IMR-90 (cell line): ENCODE results near the gene SP7. TPM values are rescaled to one million over a fixed set of nuclear protein-coding genes. Genes with fewer than 3 reads are reported as not detected.

Experiments
- polyA plus RNA-seq, 3 experiments: library from polyadenylated mRNA; depleted of rRNA; stranded (reverse); fragments of >200 nt; gene quantifications; 2 replicates each; pipeline ENCODE4 v1.2.3, GENCODE V29; 2012; ENCODE audit warnings: low replicate concordance in 1 of 3
- total RNA-seq: library from RNA; depleted of rRNA; stranded (reverse); fragments of >200 nt; gene quantifications from 2 replicates; pipeline ENCODE4 v1.2.3, GENCODE V29; 2012; rRNA removed

Gene SP7
- total and polyA plus RNA-seq, 2 of the 4 experiments (the other 2 are of a cell fraction), result not detected

Other genes starting within 250 kb of the SP7 start
- 124 and 140 TPM in 2 replicates for gene IGFBP6, start 238.7 kb downstream of the SP7 start, total RNA-seq
- gene IGFBP6, start 238.7 kb downstream of the SP7 start, polyA plus RNA-seq (2012; rRNA removed), result 337 and 373 TPM in 2 replicates
- under 0.01 and 0.18 TPM in 2 replicates for gene SOAT2, start 232.9 kb downstream of the SP7 start, total RNA-seq
- gene SOAT2, start 232.9 kb downstream of the SP7 start, polyA plus RNA-seq (2012; rRNA removed), result 0.39 and 0.55 TPM in 2 replicates
- 11.7 and 13.1 TPM in 2 replicates for gene ZNF740, start 155.6 kb downstream of the SP7 start, total RNA-seq
- 7.0 and 14.0 TPM in 2 replicates for gene ZNF740, start 155.6 kb downstream of the SP7 start, polyA plus RNA-seq (2012; rRNA removed)
- 5.0 and 5.4 TPM in 2 replicates for gene CSAD, start 155.4 kb downstream of the SP7 start, total RNA-seq
- 39.8 and 45.6 TPM in 2 replicates for gene CSAD, start 155.4 kb downstream of the SP7 start, polyA plus RNA-seq (2012; rRNA removed)
- under 0.01 and 0.18 TPM in 2 replicates for gene ITGB7, start 129.1 kb downstream of the SP7 start, total RNA-seq
- gene ITGB7, start 129.1 kb downstream of the SP7 start, polyA plus RNA-seq (2012; rRNA removed), result 0.44 and 0.60 TPM in 2 replicates
- 7.5 and 7.9 TPM in 2 replicates for gene RARG, start 104.1 kb downstream of the SP7 start, total RNA-seq
- 28.6 and 30.9 TPM in 2 replicates for gene RARG, start 104.1 kb downstream of the SP7 start, polyA plus RNA-seq (2012; rRNA removed)
- gene ESPL1, start 68.1 kb downstream of the SP7 start, total RNA-seq, result 5.6 and 6.5 TPM in 2 replicates
- 8.6 and 9.2 TPM in 2 replicates for gene ESPL1, start 68.1 kb downstream of the SP7 start, polyA plus RNA-seq (2012; rRNA removed)
- 764 and 1,011 TPM in 2 replicates for gene PFDN5, start 40.8 kb downstream of the SP7 start, total RNA-seq
- 1,210 and 1,338 TPM in 2 replicates for gene PFDN5, start 40.8 kb downstream of the SP7 start, polyA plus RNA-seq (2012; rRNA removed)
- 47.2 and 49.8 TPM in 2 replicates for gene MYG1, start 36.7 kb downstream of the SP7 start, total RNA-seq
- gene MYG1, start 36.7 kb downstream of the SP7 start, polyA plus RNA-seq (2012; rRNA removed), result 63.7 and 73.6 TPM in 2 replicates
- gene AAAS, start 14.7 kb downstream of the SP7 start, total RNA-seq, result 37.5 and 44.6 TPM in 2 replicates
- 67.1 and 71.9 TPM in 2 replicates for gene AAAS, start 14.7 kb downstream of the SP7 start, polyA plus RNA-seq (2012; rRNA removed)
- gene SP1, start 43.8 kb upstream of the SP7 start, total RNA-seq, result 45.0 and 53.6 TPM in 2 replicates
- 19.7 and 21.2 TPM in 2 replicates for gene SP1, start 43.8 kb upstream of the SP7 start, polyA plus RNA-seq (2012; rRNA removed)
- not detected in 2 replicates for gene AMHR2, start 87.5 kb upstream of the SP7 start, total RNA-seq
- not detected in 2 replicates for gene AMHR2, start 87.5 kb upstream of the SP7 start, polyA plus RNA-seq (2012; rRNA removed)
- gene PRR13, start 105.4 kb upstream of the SP7 start, total RNA-seq, result 25.5 and 31.4 TPM in 2 replicates
- 95.7 and 114 TPM in 2 replicates for gene PRR13, start 105.4 kb upstream of the SP7 start, polyA plus RNA-seq (2012; rRNA removed)
- gene PCBP2, start 115.7 kb upstream of the SP7 start, total RNA-seq, result 190 and 198 TPM in 2 replicates
- gene PCBP2, start 115.7 kb upstream of the SP7 start, polyA plus RNA-seq (2012; rRNA removed), result 409 and 586 TPM in 2 replicates
- 20.6 and 29.0 TPM in 2 replicates for gene MAP3K12, start 163.1 kb upstream of the SP7 start, total RNA-seq
- gene MAP3K12, start 163.1 kb upstream of the SP7 start, polyA plus RNA-seq (2012; rRNA removed), result 48.6 and 52.5 TPM in 2 replicates
- gene TARBP2, start 164.9 kb upstream of the SP7 start, total RNA-seq, result 27.4 and 27.8 TPM in 2 replicates
- gene TARBP2, start 164.9 kb upstream of the SP7 start, polyA plus RNA-seq (2012; rRNA removed), result 46.1 and 49.6 TPM in 2 replicates
- not detected in 2 replicates for gene NPFF, start 171.1 kb upstream of the SP7 start, total RNA-seq
- gene NPFF, start 171.1 kb upstream of the SP7 start, polyA plus RNA-seq (2012; rRNA removed), result not detected in 2 replicates